NCI-H2081 treated with DMSO at 0.1 percent for 48 hours (cell line): ENCODE data around the gene KCNMA1.

Experiments used
- DNase-seq: peaks from one replicate; lab custom pipeline; 2025; lab: John Stamatoyannopoulos, UW

The KCNMA1 gene

DNA sequence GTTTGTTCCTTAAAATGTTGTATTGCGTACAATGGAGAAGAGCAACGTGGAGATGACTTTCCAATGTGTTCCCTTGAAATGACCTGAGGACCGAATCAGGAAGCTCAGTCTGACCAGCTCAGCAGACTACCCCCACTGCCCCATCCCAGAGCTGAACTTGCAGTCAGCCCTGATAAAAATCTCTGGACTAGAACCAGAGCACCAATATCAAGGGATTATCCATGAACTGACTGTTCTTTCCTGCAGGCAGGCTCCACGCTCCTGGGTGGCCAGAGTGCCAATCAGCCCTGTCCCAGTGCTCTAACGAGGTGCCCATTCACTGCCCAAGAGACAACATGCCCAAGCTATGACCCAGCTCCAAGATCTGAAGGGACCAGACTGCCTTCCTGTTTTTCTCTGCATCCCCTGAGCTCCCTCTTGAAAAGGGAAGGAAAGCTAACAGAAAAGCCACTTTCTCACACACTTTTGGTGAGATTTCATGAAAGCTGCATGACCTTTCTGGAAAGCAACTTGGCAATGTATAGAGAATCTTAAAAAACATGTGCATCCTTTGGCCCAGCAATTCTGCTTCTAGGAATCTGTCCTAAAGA lies 130.2 kb downstream of the KCNMA1 start:
- no peak for DNase-seq

DNA sequence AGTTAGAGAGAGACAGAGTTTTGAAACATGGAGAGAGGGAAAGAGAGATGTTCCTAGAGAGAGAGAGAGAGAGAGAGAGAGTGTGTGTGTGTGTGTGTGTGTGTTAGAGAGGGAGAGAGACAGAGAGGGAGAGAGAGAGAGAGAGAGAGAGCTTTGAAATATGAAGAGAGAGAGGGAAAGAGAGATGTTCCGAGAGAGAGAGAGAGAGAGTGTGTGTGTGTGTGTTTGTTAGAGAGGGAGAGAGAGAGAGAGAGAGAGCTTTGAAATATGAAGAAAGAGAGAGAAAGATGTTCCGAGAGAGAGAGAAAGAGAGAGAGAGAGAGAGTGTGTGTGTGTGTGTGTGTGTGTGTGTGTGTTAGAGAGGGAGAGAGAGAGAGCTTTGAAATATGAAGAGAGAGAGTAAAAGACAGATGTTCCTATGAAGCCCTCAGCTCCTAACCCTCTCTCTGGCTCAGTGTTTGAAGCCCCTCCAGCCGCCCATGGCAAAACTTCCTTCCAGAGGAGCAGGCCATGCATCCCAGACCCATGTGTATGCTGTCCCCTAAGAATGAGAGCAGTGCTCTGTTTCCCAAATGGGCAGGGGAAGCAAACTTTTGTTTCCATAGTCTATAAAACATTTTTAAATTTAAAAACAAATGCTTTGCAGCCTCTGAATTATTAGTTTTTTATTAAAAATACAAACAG lies 130.9 kb downstream of the KCNMA1 start:
- DNase-seq: no peak

DNA sequence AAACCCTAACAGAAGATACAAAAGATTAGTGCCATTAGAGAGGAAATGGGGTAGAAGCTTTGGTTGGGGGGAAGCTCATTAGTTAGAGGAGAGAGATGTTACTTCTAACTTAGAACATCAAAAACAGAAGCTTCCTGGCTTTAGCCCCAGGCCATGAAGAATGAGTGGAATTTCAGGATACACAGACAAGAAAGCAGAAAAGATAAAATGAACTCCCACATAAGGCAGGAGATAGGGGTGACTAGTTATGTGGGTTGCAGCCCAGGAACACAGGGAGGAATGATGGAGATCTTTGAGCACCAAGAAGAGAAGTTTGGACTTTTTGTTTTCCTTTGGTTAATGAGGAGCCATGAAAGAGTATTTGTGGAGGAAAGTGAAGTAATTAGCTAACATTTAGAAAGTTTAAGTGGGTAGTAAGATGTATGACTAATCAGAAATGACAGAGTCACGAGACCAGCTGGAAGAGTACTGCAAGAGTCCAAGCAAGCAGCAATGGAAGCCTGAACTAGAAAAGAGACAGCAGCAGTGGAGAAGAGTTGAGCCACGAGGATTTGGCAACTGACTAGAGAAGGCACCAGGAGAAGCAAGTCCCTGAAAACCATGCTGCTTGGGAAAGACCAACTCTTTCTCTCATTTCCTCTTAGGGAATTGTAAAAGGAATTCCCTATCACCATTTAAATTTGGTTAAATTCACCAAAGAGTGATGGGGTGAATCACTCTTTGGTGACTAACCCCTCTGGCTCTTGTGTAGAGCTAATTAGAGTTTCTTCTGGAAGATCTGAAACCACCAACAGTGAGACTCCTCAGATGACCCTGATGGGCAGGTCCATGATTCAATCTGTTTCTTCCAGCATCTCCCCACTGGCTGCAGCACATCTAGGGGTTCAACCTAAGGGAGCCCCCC lies 131.9 kb downstream of the KCNMA1 start:
- DNase-seq: no peak

DNA sequence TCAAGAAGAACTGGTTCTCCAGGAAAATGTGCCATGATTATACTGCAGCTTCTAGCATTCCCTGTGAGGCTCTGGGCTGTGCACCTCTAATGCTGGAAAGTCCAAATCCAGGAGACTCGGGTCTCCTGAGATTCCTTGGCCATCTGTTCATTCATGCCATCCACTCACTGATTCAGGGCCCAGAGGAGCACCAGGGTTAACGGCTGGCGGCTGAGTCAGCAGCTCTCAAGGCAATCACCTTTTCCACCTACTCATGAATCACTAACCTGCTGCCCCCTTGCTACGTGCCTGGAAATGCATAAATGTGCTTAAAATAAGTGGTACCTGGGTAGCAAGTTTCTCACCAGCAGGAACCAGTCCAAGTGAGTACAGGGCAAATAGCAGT lies 132.7 kb downstream of the KCNMA1 start:
- DNase-seq: no peak

DNA sequence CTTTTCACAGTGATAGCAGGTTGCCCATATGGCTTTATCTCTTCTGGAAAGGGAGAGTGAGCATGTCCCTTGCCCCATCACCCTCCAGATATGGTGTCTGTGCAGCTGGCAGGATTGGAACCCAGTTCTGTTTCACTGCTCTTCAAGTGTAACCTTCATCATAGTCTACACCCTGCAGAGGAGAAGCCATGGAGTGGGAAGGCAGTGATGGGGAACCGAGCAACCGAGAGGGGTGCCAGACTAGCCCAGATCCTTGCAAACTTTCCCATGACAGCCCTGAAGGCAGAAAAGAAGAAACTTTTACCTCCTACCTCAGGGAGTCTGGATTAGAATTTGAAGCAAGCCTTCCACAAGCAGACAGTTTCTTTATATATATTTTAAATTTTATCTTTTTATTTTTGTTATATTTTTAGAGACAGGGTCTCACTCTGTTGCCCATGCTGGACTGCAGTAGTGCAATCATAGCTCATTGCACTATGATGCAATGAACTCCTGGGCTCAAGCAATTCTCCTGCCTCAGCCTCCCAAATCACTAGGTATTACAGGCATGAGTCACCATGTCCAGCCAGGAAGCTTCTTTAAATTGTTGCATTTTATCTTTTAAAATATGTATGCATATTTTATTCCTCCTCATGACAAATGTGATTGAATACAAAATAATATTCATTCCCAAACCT lies 133.3 kb downstream of the KCNMA1 start:
- no peak for DNase-seq

DNA sequence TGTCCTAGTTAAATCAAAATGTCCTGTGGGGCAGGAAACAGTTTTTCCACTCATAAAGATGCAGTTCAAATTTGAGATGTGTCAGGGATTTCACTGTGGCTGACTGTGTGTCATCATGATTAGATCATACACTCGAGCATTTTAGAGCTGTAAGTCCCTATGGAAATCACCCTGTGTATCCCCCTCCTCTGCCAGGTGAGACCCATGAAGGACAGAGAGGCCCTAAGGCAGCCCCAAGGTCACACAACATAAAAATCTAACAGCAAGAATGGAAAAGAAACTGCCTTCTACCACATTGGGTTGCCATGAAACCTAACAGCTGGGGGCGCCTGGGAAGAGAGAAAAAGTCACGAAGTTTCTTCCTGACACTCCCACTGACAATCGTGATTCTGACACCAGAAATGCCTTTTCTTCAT lies 135.8 kb downstream of the KCNMA1 start:
- no peak for DNase-seq

DNA sequence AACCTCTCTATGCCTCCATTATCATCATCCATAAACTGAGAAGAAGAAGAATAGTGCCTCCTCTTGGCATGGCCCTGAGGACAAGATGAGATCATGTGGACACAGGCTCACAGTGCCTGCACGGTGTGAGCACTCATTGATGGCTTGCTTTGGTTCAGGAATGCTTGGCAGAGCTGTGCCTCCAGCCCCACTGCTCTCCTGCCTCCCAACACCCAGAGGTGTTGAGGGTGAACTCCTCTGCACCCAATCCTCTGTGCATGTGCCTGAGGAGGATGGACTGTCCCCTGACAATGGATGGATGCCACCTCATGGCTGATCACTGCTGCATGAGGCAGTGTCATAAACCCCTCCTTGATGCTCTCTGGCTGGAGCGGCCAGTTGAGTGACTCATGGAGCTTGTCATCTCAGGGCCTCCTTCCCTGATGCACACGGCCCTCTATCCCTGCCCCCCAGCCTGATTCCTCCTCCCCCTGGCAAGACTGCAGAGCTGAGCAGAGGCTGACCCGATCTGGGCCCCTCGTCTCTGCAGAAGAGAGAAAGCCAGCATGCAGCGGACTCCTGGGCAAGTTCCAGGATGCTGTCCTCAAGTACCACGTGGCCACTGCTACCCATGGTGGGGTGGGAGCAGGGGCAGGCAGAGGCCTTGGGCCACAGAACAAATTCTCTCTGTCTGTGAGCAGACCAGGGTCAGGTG lies 136.3 kb downstream of the KCNMA1 start:
- DNase-seq: no peak

DNA sequence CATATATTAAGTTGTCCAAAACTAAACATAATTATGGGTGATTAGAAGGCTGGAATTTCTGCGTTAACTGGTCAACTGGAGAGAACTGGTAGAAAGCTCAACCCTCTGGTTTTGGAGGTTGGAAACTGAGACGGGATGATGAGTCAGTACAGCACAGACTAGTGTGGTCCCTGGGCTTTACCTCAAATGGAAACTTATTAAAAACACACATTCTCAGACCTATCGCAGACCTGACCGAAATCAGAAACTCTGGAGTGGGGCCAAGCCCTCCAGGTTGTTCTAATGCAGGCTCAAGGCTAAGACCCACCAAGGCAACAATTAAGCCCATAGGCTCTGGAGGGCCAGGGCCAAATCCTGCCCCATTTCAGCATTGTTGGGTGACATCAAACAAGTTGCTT lies 136.9 kb downstream of the KCNMA1 start:
- DNase-seq: no peak

DNA sequence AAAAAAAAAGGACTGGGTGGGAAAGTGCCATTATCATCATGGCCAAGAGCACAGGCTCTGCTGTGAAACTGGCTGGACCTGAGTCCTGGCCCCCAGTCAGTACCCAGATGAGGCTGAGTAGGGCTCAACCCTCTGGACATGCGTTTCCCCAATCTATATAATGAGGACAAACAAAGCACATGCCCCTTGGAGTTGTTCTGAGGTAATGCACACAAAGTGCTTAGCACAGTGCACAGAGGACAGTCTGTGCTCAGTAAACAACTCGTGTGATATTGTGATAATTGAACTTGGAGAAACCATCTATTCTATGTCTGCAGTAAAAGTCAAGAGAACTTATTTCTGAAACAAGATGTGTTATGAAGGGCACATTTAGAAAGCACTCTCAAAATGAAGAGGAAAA lies 138.8 kb downstream of the KCNMA1 start:
- DNase-seq: no peak

DNA sequence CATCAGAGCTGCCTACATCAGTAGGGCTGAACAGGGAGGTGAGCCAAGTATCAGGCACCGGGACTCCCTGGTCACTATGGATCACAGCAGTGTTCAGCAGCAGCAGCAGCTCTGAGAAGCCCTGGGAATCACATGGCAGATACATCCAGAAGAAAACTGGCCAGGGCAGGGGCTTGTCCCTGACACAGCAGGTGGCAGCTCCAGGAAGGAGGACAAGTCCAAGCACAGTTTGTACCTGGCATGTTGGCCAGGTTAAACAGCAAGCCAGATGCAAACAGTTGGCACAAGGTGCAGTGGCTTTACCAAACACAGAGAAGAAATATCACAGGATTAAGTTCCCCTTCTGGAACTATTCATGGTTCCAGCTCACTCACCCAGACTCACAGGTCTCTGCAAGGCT lies 139.4 kb downstream of the KCNMA1 start:
- DNase-seq: no peak

DNA sequence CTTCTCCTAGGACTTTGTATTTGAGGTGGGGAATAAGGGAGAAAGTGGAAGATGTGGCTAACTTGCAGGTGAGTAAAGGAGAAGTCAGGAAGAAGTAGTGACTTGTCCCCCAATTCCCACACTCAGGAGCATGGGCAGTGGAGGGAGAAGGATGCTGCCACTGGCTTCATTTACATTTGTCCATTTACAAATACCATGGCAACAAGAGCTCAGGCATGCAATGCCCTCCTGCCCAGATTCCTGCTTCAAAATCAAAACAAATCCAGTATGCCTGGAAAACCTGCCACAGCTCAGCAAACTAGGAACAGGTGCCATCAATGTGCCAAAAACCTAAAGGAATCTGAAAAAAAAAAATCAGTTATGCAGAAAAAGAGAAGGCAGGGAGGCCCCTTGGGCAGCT lies 139.9 kb downstream of the KCNMA1 start:
- DNase-seq: no peak

DNA sequence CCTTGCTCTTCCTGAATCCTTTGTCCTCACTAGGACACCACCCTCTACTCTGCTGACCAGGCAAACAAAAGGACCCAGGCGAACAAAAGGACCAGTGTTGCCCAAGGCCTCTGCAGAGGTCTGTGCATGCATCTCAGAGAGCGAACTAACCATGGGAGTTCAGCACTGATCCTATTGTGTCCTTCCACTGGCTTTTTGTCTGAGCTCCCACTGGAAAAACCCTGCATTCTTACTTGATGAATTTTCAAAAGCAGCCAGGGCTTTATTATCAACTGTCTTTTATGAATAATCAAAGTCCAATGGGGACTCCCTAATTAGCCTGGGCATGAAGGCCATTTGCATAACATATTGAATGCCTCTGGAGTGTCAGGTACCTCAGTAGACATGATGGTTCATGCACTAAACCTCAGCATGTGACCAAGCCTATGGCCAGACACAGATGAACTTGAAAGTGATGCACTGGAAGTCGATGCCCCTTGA lies 140.6 kb downstream of the KCNMA1 start:
- no peak for DNase-seq

DNA sequence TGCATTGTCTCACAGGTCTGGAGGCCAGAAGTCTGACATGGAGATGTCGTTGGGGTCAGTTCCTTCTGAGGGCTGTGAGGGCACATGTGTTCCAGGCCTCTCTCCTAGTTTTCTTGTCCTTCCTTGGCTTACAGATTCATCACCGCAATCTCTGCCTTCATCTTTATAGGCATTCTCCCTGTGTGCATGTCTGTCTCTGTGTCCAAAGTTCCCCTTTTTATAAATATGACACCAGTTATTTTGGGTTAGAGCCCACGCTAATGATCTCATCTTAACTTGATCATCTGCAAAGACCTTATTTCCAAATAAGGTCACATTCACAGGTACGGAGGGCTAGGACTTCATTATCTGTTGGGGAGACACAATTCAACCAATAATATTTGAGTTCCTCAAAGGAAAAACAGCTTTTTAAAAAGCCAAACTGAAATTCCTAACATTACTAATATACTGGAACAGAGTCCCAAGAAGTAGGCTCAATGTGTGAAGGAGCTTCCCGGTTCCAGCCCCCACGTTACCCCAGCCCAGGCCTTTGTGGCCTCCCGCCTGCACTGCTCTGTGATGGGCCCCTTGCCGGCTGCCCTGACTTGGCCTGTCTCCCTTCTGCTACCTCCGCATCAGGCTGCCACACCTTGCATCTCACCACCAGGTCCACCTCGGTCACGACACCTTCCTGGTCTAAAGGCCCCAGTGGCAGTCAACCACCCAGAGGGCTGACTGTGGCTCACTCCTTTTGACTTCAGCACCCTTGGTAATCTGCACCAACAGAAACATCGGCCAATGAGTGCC lies 142.7 kb downstream of the KCNMA1 start:
- no peak for DNase-seq

DNA sequence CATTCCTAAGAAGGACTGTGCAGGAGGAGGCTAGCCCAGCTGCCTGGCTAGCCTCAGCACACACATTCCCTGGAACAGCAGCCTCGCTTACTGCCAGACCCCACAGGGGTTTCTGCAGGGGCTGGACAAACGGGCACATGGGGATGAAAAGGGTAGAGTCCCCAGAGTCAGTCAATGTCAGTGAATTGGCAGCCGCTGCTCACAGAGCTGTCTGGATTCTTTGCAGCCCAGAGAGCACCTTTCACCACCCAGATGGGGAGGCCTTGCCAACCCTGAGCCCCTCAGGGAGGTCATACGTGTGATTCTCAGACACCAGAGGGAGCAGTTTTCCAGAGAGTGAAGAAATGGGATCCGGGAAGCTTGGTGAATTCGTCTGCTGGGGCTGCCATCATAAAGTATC lies 143.3 kb downstream of the KCNMA1 start:
- DNase-seq: no peak

DNA sequence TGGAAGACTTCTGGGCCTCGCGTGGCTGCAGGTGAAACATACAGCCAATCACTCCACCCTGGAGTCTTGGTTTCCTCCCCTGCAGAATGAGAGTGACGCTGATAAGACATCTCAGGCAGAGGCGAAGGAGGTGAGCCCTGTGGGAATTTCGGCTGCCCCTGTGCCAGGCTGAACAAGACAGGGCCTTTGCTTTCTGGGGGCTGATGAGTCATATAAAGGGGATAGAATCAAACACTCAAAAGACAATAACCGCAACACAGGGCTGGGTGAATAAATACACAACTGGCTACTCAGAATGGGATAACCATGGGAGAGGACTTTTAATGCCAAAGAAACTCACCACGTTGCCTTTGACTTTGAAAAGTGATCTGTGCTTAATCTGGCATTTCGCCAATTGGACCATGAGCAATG lies 143.8 kb downstream of the KCNMA1 start:
- no peak for DNase-seq

DNA sequence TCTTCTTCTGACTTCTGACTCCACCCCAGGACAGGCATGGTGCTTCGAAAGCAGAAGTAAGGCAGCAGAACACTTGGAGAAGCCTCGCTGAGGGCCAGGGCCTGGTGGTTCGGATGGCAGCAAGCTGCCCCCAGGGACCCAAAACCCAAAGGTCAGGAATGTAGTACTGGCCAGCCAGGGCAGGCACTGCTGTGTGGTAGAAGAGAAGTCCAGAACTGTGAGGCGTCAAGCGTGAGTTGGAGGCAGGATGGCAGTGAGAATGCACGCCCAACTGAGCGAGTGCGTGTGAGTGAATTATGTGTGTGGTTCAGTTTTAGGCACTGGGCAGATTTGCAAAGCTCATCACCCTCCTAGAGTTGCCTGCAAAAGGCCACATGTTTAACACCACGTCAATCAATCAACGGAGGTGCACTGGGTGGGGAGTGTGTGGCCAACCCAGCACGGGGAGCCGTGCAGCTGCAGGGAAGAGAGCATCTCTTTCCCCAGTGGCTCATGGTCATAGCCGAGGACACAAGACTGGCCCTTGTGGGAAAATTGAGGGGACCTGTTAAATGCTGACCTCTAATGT lies 144.3 kb downstream of the KCNMA1 start:
- DNase-seq: no peak

DNA sequence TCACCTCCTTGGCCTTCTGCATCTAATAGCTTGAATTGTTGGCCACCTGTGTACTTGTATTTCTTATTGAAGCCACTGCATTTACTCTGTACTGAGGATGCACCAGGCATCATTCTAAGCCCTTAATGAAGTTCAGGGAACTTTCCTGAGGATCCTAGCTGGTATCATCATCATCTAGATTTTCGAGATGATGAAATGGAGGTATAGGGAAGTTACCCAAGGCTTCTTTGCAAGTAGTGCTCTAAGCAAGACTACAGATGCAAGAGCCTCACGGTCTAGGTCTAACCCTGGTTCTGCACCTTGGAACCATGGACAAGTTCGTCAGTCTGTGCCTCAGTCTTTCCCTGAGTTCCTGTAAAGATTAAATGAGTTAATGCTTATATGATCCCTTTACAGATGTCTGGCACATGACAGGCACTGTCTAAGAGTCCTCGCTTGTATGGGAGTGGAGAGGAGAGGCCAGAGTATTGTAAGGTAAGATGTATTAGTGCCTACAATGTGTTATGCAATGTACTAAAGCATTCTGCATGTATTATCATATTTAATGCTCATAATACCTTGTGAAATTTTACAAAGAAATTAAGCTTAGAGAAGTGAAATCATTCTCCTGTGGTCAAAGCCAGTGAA lies 145.1 kb downstream of the KCNMA1 start:
- no peak for DNase-seq

DNA sequence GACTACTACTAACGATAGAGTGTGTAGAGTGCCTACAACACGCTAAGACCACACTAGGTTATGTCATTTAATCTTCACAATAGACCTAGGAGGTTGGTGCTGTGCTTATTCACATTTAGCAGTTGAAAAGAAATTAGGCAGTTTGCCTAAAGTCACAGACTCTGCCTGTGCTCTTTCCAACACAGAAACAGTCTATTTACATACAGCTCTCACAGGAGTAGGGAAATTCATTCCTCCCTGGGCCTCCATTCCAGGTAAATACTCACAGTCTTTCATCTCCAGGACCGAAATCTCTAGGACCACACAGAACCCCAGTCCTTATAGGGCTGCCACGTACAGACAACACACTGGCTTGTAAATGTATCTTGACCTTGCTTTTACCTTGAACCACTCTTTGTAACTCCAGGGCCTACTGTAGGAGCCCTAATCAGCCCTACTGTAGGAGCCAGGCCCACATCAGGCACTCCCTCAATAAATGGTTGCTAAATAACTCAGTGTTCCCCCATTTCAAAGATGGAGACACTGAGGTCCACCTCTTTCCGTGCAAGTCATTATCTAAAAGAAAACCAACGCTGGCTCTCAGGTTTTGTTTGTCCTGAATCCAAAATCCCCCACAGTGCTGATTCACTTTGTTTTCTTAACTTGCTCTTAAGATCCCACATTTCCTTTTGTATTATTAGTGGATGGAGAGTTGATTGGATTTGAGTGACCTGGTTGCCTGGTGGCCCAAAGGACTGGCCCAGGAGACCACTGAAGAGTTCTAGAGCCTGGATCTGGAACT lies 146.9 kb downstream of the KCNMA1 start:
- no peak for DNase-seq

DNA sequence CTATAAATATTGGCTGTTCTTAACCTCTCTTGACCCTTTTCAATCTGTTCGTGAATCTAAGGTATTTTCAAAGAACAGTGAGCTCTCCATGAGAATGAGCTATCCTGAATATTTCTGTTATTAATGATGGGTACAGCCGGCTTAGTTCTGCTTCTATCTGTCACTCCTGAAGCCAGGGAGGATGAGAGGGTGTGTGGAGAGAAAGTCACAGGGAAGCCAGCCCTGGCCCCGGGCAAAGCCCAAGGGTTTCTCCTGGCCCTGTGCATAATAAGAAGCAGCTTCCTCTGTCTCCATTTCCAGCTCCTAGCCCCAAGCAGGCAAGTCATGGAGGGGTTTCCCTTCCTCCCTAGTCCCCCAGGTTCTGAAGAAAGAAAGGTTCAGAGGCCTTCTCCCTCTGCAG lies 151.1 kb downstream of the KCNMA1 start:
- DNase-seq: no peak
